Mesenchymal stem cell (in vitro differentiated cells and primary cell): ENCODE results near the gene RASSF7.

Experiments
- DNase-seq: peaks from one replicate; pipeline ENCODE4 v3.0.0-alpha.2; 2013
- H2AFZ ChIP-seq: one replicate; pipeline ENCODE4 v1.6.1; 2013; ENCODE audit warnings: low read depth, mild to moderate bottlenecking, control low read depth, inconsistent platforms, low read length, moderate library complexity
- H2AK5ac ChIP-seq: 2 replicates; pipeline ENCODE4 v1.6.1; 2013; ENCODE audit warnings: low read length, moderate library complexity, mild to moderate bottlenecking, inconsistent platforms; ENCODE audit not compliant: severe bottlenecking
- H2BK120ac ChIP-seq: one replicate; pipeline ENCODE4 v1.6.1; 2013; ENCODE audit warnings: low read depth, mild to moderate bottlenecking, inconsistent platforms, low read length, moderate library complexity
- H2BK12ac ChIP-seq, 2 experiments: one replicate each; pipeline ENCODE4 v1.6.1; 2013; ENCODE audit warnings: inconsistent platforms in 2 of 2, low read length in 2 of 2, mild to moderate bottlenecking in 2 of 2, moderate library complexity in 2 of 2, control low read depth in 1 of 2
- H2BK15ac ChIP-seq: one replicate; pipeline ENCODE4 v1.6.1; 2013; ENCODE audit warnings: mild to moderate bottlenecking, low read depth, inconsistent platforms; ENCODE audit not compliant: poor library complexity, severe bottlenecking
- H2BK5ac ChIP-seq: 2 replicates; pipeline ENCODE4 v1.6.1; 2013; ENCODE audit warnings: low read depth, mild to moderate bottlenecking, low read length, control low read depth, inconsistent platforms; ENCODE audit not compliant: poor library complexity, severe bottlenecking
- H3K14ac ChIP-seq, 2 experiments: one replicate each; pipeline ENCODE4 v1.6.1; 2013; ENCODE audit warnings: inconsistent platforms in 2 of 2, low read length in 2 of 2, control low read depth in 1 of 2, mild to moderate bottlenecking in 1 of 2, moderate library complexity in 1 of 2
- H3K18ac ChIP-seq, 2 experiments: one replicate each; pipeline ENCODE4 v1.6.1; 2013; ENCODE audit warnings: inconsistent platforms in 2 of 2, low read length in 2 of 2, control low read depth in 1 of 2, low read depth in 1 of 2, mild to moderate bottlenecking in 1 of 2
- H3K23ac ChIP-seq, 2 experiments: one replicate each; pipeline ENCODE4 v1.6.1; 2013; ENCODE audit warnings: inconsistent platforms in 2 of 2, low read length in 2 of 2, mild to moderate bottlenecking in 2 of 2, moderate library complexity in 2 of 2, control low read depth in 1 of 2
- H3K27ac ChIP-seq: 2 replicates; pipeline ENCODE4 v1.5.1; 2013; ENCODE audit warnings: mild to moderate bottlenecking, moderate library complexity, low read length, control low read depth, inconsistent platforms; ENCODE audit not compliant: poor library complexity, severe bottlenecking
- H3K27me3 ChIP-seq, 2 experiments: 2 replicates each; pipeline versions ENCODE4 v1.6.1 to v1.7.0; 2013; ENCODE audit warnings: low read length in 2 of 2, mild to moderate bottlenecking in 2 of 2, moderate library complexity in 2 of 2, control low read depth in 1 of 2, inconsistent platforms in 1 of 2; ENCODE audit not compliant: control insufficient read depth in 1 of 2, insufficient read depth in 1 of 2
- H3K36me3 ChIP-seq, 2 experiments: 2 replicates each; pipeline versions ENCODE4 v1.6.1 to v1.7.0; 2013; ENCODE audit warnings: low read length in 2 of 2, control low read depth in 1 of 2, inconsistent platforms in 1 of 2, low read depth in 1 of 2, mild to moderate bottlenecking in 1 of 2; ENCODE audit not compliant: insufficient read depth in 2 of 2, control insufficient read depth in 1 of 2
- H3K4ac ChIP-seq, 2 experiments: one replicate each; pipeline ENCODE4 v1.6.1; 2013; ENCODE audit warnings: inconsistent platforms in 2 of 2, low read length in 2 of 2, mild to moderate bottlenecking in 2 of 2, moderate library complexity in 2 of 2, control low read depth in 1 of 2, low read depth in 1 of 2
- H3K4me1 ChIP-seq: 2 replicates; pipeline ENCODE4 v1.6.1; 2013; ENCODE audit warnings: low read depth, low read length, control low read depth; ENCODE audit not compliant: control insufficient read depth, insufficient read depth
- H3K4me2 ChIP-seq: 2 replicates; pipeline ENCODE4 v1.6.1; 2013; ENCODE audit warnings: low read length, mild to moderate bottlenecking, inconsistent platforms; ENCODE audit not compliant: poor library complexity, severe bottlenecking
- H3K4me3 ChIP-seq, 2 experiments: 2 replicates each; pipeline versions ENCODE4 v1.5.1 to v1.7.0; 2013; ENCODE audit warnings: low read length in 2 of 2, mild to moderate bottlenecking in 2 of 2, control low read depth in 1 of 2, low read depth in 1 of 2; ENCODE audit not compliant: insufficient read depth in 1 of 2
- H3K79me1 ChIP-seq: replicated peaks from 2 replicates; pipeline ENCODE4 v1.6.1; 2013; ENCODE audit warnings: mild to moderate bottlenecking, control low read depth, low read length, inconsistent platforms; ENCODE audit not compliant: poor library complexity, severe bottlenecking
- H3K9ac ChIP-seq: 2 replicates; pipeline ENCODE4 v1.7.0; 2013; ENCODE audit warnings: mild to moderate bottlenecking, low read length, moderate library complexity
- H3K9me3 ChIP-seq: 2 replicates; pipeline ENCODE4 v1.7.0; 2013; ENCODE audit warnings: mild to moderate bottlenecking, low read length; ENCODE audit not compliant: control insufficient read depth
- H4K8ac ChIP-seq: one replicate; pipeline ENCODE4 v1.6.1; 2013; ENCODE audit warnings: inconsistent platforms, mild to moderate bottlenecking, low read length, moderate library complexity
- H4K91ac ChIP-seq: one replicate; pipeline ENCODE4 v1.6.1; 2013; ENCODE audit warnings: mild to moderate bottlenecking, low read length, inconsistent platforms
- WGBS: methylation state at CpG from one replicate; pipeline ENCODE4 v1.1.7; 2013; ENCODE audit warnings: mixed read lengths; 5-methylcytosine and 5-hydroxymethylcytosine counted together

The RASSF7 gene

GRCh38 chr11:579830-580601, 19.2 kb downstream of the RASSF7 start:
- Histone ChIP-seq H3K27me3 (peaks cover 1 to 2% of the 10 kb centered on the region in 2 experiments), H3K9me3 (no peaks in the 10 kb centered on the region), H2AFZ (no peak overlapping the region), H2BK120ac (no peak overlapping the region), H4K8ac (no peak overlapping the region), H3K79me1 (peaks cover 8% of the 10 kb centered on the region), H4K91ac (no peak overlapping the region), H3K4me3 (peak overlapping the region in 1 of 2 experiments; percentile 5), H3K4me2 (no peak overlapping the region), H3K14ac (no peak overlapping the region), H2BK15ac (no peak overlapping the region), H3K4me1 (peaks cover 41% of the 10 kb centered on the region), H3K4ac (no peak overlapping the region), H3K9ac (peak overlapping the region; percentile 34), H2BK12ac (no peak overlapping the region), H3K27ac (no peak overlapping the region), H2AK5ac (no peak overlapping the region), H3K36me3 (peaks cover 20 to 47% of the 10 kb centered on the region in 2 experiments), H2BK5ac (no peak overlapping the region), H3K18ac (no peak overlapping the region), H3K23ac (no peak overlapping the region)
- DNase-seq = no peak
- 91% methylated on average over 20 of the region's 20 CpGs for WGBS

DNA sequence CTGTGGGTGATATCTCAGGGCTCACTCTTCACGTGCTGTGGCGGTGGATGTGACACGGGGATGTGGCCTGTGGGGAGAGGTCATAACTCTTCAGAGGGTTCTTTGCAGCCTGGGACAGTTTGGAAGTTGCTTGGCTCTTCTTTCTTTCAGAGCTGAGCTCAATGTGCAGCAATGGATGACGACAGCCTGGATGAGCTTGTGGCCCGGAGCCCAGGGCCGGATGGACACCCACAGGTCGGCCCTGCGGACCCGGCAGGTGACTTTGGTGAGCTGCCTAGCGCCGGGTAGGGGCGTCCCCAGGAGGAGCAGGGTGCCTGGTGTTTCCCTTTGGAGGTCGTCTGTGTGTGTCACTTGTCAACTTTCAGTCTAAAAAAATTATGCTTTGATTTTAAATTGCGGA, 20.6 kb downstream of the RASSF7 start:
- WGBS = 97% methylated on average over 14 of the region's 14 CpGs
- no peak overlapping the region for H3K14ac ChIP-seq
- no peak overlapping the region for H2BK12ac ChIP-seq
- no peak overlapping the region for H3K27ac ChIP-seq
- H2AK5ac ChIP-seq = no peak overlapping the region
- no peak overlapping the region for H2BK5ac ChIP-seq
- DNase-seq = no peak
- H2BK15ac ChIP-seq = no peak overlapping the region
- H4K91ac ChIP-seq = no peak overlapping the region
- peak overlapping the region; percentile 26 for H3K9ac ChIP-seq
- no peak overlapping the region for H2AFZ ChIP-seq
- H3K79me1 ChIP-seq = peaks cover 8% of the 10 kb centered on the region
- no peak overlapping the region for H3K23ac ChIP-seq
- no peaks in the 10 kb centered on the region for H3K9me3 ChIP-seq
- H2BK120ac ChIP-seq = no peak overlapping the region
- H3K27me3 ChIP-seq = no peaks in the 10 kb centered on the region
- peaks cover 35% of the 10 kb centered on the region for H3K4me1 ChIP-seq
- H3K4me3 ChIP-seq = no peak overlapping the region
- H3K36me3 ChIP-seq = peaks cover 24 to 49% of the 10 kb centered on the region in 2 experiments
- H3K4ac ChIP-seq = no peak overlapping the region
- no peak overlapping the region for H4K8ac ChIP-seq
- no peak overlapping the region for H3K4me2 ChIP-seq
- no peak overlapping the region for H3K18ac ChIP-seq

DNA sequence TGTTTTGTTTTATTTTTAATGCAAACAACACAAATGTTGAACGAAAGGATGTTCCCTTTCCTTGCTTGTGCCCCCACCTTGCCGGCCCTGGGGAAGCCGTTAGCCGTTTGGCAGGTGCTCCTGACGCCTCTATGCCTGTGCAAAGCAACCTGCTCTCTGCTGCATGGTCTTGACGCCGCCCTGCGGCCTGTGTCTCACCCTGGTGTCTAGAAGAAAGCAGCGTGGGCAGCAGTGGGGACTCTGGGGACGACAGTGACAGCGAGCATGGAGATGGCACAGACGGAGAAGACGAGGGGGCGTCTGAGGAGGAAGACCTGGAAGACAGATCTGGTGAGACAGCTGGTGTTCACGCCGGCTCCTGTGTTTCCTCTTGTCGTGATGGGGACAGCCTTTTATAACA, 21.0 kb downstream of the RASSF7 start:
- H3K36me3 ChIP-seq = peaks cover 28 to 53% of the 10 kb centered on the region in 2 experiments
- H3K9ac ChIP-seq = peak overlapping the region; percentile 26
- H3K4ac ChIP-seq = no peak overlapping the region
- H3K27ac ChIP-seq = no peak overlapping the region
- WGBS = 97% methylated on average over 17 of the region's 17 CpGs
- H2BK12ac ChIP-seq = no peak overlapping the region
- no peak overlapping the region for H4K91ac ChIP-seq
- H3K27me3 ChIP-seq = no peaks in the 10 kb centered on the region
- H3K14ac ChIP-seq = no peak overlapping the region
- H4K8ac ChIP-seq = no peak overlapping the region
- H3K4me3 ChIP-seq = peak overlapping the region in 1 of 2 experiments; percentile 2
- H3K9me3 ChIP-seq = no peaks in the 10 kb centered on the region
- H3K4me1 ChIP-seq = peaks cover 35% of the 10 kb centered on the region
- no peak overlapping the region for H2BK5ac ChIP-seq
- no peak overlapping the region for H2BK120ac ChIP-seq
- H2AFZ ChIP-seq = no peak overlapping the region
- H3K4me2 ChIP-seq = no peak overlapping the region
- no peak overlapping the region for H3K23ac ChIP-seq
- no peak overlapping the region for H3K18ac ChIP-seq
- no peak overlapping the region for H2AK5ac ChIP-seq
- DNase-seq = no peak
- no peak overlapping the region for H2BK15ac ChIP-seq
- H3K79me1 ChIP-seq = peaks cover 8% of the 10 kb centered on the region

GRCh38 chr11:584287-584686, 23.5 kb downstream of the RASSF7 start:
- Histone ChIP-seq H2BK12ac (no peak overlapping the region), H3K4me3 (no peak overlapping the region), H3K27me3 (no peaks in the 10 kb centered on the region), H2BK120ac (no peak overlapping the region), H3K9ac (no peak overlapping the region), H3K14ac (no peak overlapping the region), H4K8ac (no peak overlapping the region), H3K9me3 (no peaks in the 10 kb centered on the region), H4K91ac (no peak overlapping the region), H3K18ac (no peak overlapping the region), H3K36me3 (peaks cover 51 to 56% of the 10 kb centered on the region in 2 experiments), H2AK5ac (no peak overlapping the region), H2BK15ac (no peak overlapping the region), H3K4ac (no peak overlapping the region), H3K79me1 (peaks cover 8% of the 10 kb centered on the region), H3K4me1 (peaks cover 24% of the 10 kb centered on the region), H3K27ac (no peak overlapping the region), H2AFZ (no peak overlapping the region), H3K23ac (no peak overlapping the region), H2BK5ac (no peak overlapping the region), H3K4me2 (no peak overlapping the region)
- DNase-seq = no peak
- WGBS = over 99% methylated on average over 8 of the region's 10 CpGs
